ENCODE results near the gene LAPTM5. TPM values are rescaled to one million over a fixed set of nuclear protein-coding genes. Genes with fewer than 3 reads are reported as not detected.

Gene LAPTM5
- total and polyA plus RNA-seq, 10 of the 15 experiments (the other 5 are each of a cell fraction or from before 2014, with no cell fraction given), result 24.1 to 1,034 (median 687) TPM

DNA sequence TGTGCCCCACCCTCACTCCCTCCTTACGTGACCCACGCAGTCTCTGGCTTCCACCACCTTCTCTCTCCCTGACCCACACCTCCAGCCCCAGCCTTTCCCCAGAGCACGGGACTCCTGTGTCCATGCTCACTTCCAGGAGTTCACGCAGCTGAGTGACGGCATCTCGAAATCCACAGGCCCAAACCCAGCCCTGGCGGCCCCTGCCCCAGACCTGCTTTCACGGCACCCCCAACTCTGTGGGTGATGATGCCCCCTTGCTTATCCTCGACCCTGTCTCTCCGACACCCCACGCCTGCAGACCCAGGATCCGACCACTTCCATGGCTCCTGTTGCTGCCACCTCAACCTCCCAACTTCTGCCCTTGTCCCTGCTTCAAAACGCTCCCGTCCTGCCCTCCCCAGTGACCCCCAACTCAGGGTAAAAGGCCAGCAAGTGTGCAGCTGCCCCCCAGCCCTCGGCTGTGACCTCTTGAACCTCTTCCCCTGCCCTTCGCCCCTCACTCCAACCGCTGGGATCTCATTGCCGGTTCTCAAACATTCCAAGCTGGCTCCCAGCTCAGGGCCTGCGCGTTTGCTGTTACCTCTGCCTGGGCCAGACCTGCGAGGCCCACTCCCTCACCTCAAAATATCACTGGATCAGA is 30.4 kb upstream of the LAPTM5 start:
- no TSS peak for BruUV-seq (replicated peaks)
- Histone ChIP-seq H3K36me3 (ENCODE audit: control insufficient read depth in 2 of 2, insufficient read depth in 2 of 2, low read length in 1 of 2) (no peaks in the 10 kb centered on the region), H3K4me3 (no peak overlapping the region), H3K9ac (ENCODE audit: control insufficient read depth, insufficient read depth, low read length) (no peak overlapping the region), H3K27ac (ENCODE audit: control insufficient read depth, insufficient read depth) (no peak overlapping the region), H3K27me3 (replicated peaks in 1 of 2; ENCODE audit: control insufficient read depth in 2 of 2, insufficient read depth in 2 of 2, low read length in 1 of 2) (no peaks in the 10 kb centered on the region; a peak in 1 of 4 replicates), H3K4me1 (ENCODE audit: control insufficient read depth, insufficient read depth, low read length) (peaks cover 7% of the 10 kb centered on the region), H3K79me2 (ENCODE audit: control insufficient read depth, insufficient read depth, low read length) (no peaks in the 10 kb centered on the region), H4K20me1 (ENCODE audit: control insufficient read depth, insufficient read depth) (no peaks in the 10 kb centered on the region), H3K4me2 (ENCODE audit: control insufficient read depth, insufficient read depth) (no peak overlapping the region), H2AFZ (ENCODE audit: control insufficient read depth, low read depth, low read length) (no peak overlapping the region), H3K9me3 (replicated peaks; ENCODE audit: control insufficient read depth, insufficient read depth, low read length) (no peaks in the 10 kb centered on the region)
- TF ChIP-seq, protein P1, sequence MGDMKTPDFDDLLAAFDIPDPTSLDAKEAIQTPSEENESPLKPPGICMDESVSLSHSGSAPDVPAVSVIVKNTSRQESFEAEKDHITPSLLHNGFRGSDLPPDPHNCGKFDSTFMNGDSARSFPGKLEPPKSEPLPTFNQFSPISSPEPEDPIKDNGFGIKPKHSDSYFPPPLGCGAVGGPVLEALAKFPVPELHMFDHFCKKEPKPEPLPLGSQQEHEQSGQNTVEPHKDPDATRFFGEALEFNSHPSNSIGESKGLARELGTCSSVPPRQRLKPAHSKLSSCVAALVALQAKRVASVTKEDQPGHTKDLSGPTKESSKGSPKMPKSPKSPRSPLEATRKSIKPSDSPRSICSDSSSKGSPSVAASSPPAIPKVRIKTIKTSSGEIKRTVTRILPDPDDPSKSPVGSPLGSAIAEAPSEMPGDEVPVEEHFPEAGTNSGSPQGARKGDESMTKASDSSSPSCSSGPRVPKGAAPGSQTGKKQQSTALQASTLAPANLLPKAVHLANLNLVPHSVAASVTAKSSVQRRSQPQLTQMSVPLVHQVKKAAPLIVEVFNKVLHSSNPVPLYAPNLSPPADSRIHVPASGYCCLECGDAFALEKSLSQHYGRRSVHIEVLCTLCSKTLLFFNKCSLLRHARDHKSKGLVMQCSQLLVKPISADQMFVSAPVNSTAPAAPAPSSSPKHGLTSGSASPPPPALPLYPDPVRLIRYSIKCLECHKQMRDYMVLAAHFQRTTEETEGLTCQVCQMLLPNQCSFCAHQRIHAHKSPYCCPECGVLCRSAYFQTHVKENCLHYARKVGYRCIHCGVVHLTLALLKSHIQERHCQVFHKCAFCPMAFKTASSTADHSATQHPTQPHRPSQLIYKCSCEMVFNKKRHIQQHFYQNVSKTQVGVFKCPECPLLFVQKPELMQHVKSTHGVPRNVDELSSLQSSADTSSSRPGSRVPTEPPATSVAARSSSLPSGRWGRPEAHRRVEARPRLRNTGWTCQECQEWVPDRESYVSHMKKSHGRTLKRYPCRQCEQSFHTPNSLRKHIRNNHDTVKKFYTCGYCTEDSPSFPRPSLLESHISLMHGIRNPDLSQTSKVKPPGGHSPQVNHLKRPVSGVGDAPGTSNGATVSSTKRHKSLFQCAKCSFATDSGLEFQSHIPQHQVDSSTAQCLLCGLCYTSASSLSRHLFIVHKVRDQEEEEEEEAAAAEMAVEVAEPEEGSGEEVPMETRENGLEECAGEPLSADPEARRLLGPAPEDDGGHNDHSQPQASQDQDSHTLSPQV (IDR thresholded peaks at IDR 0.05), result no peak
- no peak for TF ChIP-seq PBX3 (IDR thresholded peaks at IDR 0.05; ENCODE audit: insufficient replicate concordance, low read depth, low read length)
- in situ Hi-C loops (cut with MboI) (no loop called here), intact Hi-C loops (cut with micrococcal nuclease; ENCODE audit: unreplicated experiment) (no loop called here)
- ChIA-PET RAD21 (ENCODE audit: unreplicated experiment) (interaction anchor here (1.6 kb wide), 1 partner anchor 8 kb away, joined by 3 read pairs; no protein-coding TSS in a partner anchor), CTCF (interaction anchor here (1.0 to 11.7 kb wide), 3 partner anchors 9 to 68 kb away, joined by 3 to 516 read pairs (median 7); no protein-coding TSS in a partner anchor), SMC1A (ENCODE audit: uncharacterized antibody, unreplicated experiment) (interaction anchor here (1.1 to 1.2 kb wide), 2 partner anchors 68 to 142 kb away, joined by 3 read pairs; no protein-coding TSS in a partner anchor), POLR2A (no interaction called here)
- DNase-seq (ENCODE audit: low read depth, low spot score) (no peak), FAIRE-seq (no peak), ATAC-seq (no peak)
- WGBS (ENCODE audit: insufficient coverage, insufficient replicate concordance, low lambda C conversion rate, missing lambda C conversion rate), result 32% methylated on average over 21 of the region's 21 CpGs

All from GM12878 (cell line).